Keratinocyte (primary cell): ENCODE data around the gene ANKRD10.

ENCODE experiments used
- CTCF ChIP-seq, 3 experiments: IDR thresholded peaks in 1 of 3; conservative IDR thresholded peaks in 1 of 3; optimal IDR thresholded peaks in 1 of 3; 2 replicates in 2 of 3; 3 replicates in 1 of 3; pipeline versions ENCODE3 to v1.5.1; 2011; ENCODE audit warnings: low read length in 3 of 3, mild to moderate bottlenecking in 3 of 3, moderate library complexity in 2 of 3, control low read depth in 1 of 3, inconsistent platforms in 1 of 3; ENCODE audit not compliant: insufficient read depth in 2 of 3; ENCODE audit errors: extremely low read depth in 1 of 3
- EZH2 ChIP-seq: IDR thresholded peaks from one replicate; pipeline ENCODE4 v1.6.1; 2012; ENCODE audit warnings: inconsistent platforms, mild to moderate bottlenecking, low read length, moderate library complexity

GRCh38 chr13:110925023-110925612, 10.2 kb upstream of the ANKRD10 start:
- TF ChIP-seq CTCF (optimal IDR thresholded peaks at IDR 0.05 in 1 of 3, IDR thresholded peaks at IDR 0.05 in 1 of 3, conservative IDR thresholded peaks at IDR 0.05 in 1 of 3; ENCODE audit: extremely low read depth in 1 of 3, insufficient read depth in 2 of 3, low read length in 3 of 3): no peak
- TF ChIP-seq EZH2: no peak
